GM10847 (cell line): ENCODE results near the gene MFAP2.

Experiments
- POLR2A ChIP-seq: IDR thresholded peaks from 2 replicates; pipeline ENCODE4 v1.6.1; 2011; ENCODE audit not compliant: insufficient read length; ENCODE audit errors: extremely low read depth

MFAP2 gene

GRCh38 chr1:17012775-17013490, 32.5 kb upstream of the MFAP2 start:
- TF ChIP-seq POLR2A, result no peak

GRCh38 chr1:17011439-17012307, 31.3 kb upstream of the MFAP2 start, which contains the start of gene ATP13A2:
ATP13A2 (minus strand) TSS chr1:17011928; CDS start chr1:17011738, 190 bp downstream.
- TF ChIP-seq POLR2A, result peak; percentile 30

GRCh38 chr1:17011092-17011438, 30.6 kb upstream of the MFAP2 start:
- no peak for TF ChIP-seq POLR2A

- no peak for TF ChIP-seq POLR2A
Measured at GRCh38 chr1:17009706-17010105, 29.3 kb upstream of the MFAP2 start.

GRCh38 chr1:17008208-17008855, 27.9 kb upstream of the MFAP2 start:
- no peak for TF ChIP-seq POLR2A

GRCh38 chr1:17007121-17007520, 26.7 kb upstream of the MFAP2 start:
- TF ChIP-seq POLR2A, result no peak

- TF ChIP-seq POLR2A, result no peak
Measured at GRCh38 chr1:17005365-17005740, 24.9 kb upstream of the MFAP2 start.

GRCh38 chr1:17004466-17005364, 24.3 kb upstream of the MFAP2 start:
- no peak for TF ChIP-seq POLR2A

- no peak for TF ChIP-seq POLR2A
Measured at GRCh38 chr1:17002524-17002902, 22.1 kb upstream of the MFAP2 start.

GRCh38 chr1:17001760-17002523, 21.5 kb upstream of the MFAP2 start:
- no peak for TF ChIP-seq POLR2A

GRCh38 chr1:16999863-17000262, 19.4 kb upstream of the MFAP2 start:
- TF ChIP-seq POLR2A, result no peak

GRCh38 chr1:16998589-16998988, 18.2 kb upstream of the MFAP2 start:
- no peak for TF ChIP-seq POLR2A

- TF ChIP-seq POLR2A, result no peak
Measured at GRCh38 chr1:16996845-16997244, 16.4 kb upstream of the MFAP2 start.

GRCh38 chr1:16993521-16994038, 13.2 kb upstream of the MFAP2 start:
- TF ChIP-seq POLR2A, result no peak
